Neural crest cell (in vitro differentiated cells): ENCODE data around the gene NYAP2. TPM values are rescaled to one million over a fixed set of nuclear protein-coding genes. Genes with fewer than 3 reads are reported as not detected.

Experiments used
- DNase-seq: peaks from one replicate; pipeline ENCODE4 v3.0.0; 2021; ENCODE audit warnings: low read depth, mixed read lengths, low spot score
- H3K27ac Mint-ChIP-seq: one replicate; pipeline ENCODE4 v1.8.0; 2021; ENCODE audit warnings: mild to moderate bottlenecking, mixed read lengths; ENCODE audit not compliant: unreplicated experiment
- H3K27me3 Mint-ChIP-seq: 2 replicates; pipeline ENCODE4 v1.8.0; 2021; ENCODE audit warnings: low read depth, mild to moderate bottlenecking, mixed read lengths
- H3K36me3 Mint-ChIP-seq: 2 replicates; pipeline ENCODE4 v1.8.0; 2021; ENCODE audit warnings: low read depth, mild to moderate bottlenecking, mixed read lengths
- H3K4me1 Mint-ChIP-seq: 2 replicates; pipeline ENCODE4 v1.8.0; 2021; ENCODE audit warnings: mixed read lengths
- H3K4me3 Mint-ChIP-seq: one replicate; pipeline ENCODE4 v1.8.0; 2021; ENCODE audit warnings: mild to moderate bottlenecking, mixed read lengths
- H3K9me3 Mint-ChIP-seq: 2 replicates; pipeline ENCODE4 v1.8.0; 2021; ENCODE audit warnings: mixed read lengths
- CTCF ChIP-seq: fragments of 200-600 bp; sonication (generic); conservative IDR thresholded peaks from 2 replicates; pipeline ENCODE4 v1.5.0; 2021; ENCODE audit warnings: antibody characterized with exemption, mild to moderate bottlenecking
- total RNA-seq: library from RNA; stranded (reverse); gene quantifications from 2 replicates; pipeline ENCODE4 v1.2.1, GENCODE V29; 2021

Gene NYAP2
- total RNA-seq, 1 donor from 2014 or later = 0.35 TPM

DNA sequence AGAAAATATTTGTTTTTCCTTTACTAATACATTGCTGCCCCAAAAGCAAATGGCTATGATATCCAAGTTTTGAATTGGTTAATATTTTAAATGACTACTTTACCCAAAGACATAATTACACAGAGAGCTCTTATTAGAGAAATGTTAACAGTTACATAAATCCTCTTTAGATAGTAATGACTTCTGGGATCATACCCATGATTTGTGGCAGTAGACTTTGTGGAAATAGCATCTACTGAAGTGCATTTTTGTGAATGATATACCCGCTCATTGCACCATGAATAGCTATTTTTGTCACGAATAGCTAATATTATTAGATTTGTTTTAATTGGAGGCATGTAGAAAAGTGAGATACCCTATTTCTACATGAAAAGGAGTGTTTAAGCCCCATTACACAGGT is 15.8 kb downstream of the NYAP2 start:
- H3K4me3 Mint-ChIP-seq = no peak overlapping the region
- H3K9me3 Mint-ChIP-seq = no peaks in the 10 kb centered on the region
- H3K4me1 Mint-ChIP-seq = no peaks in the 10 kb centered on the region
- no peaks in the 10 kb centered on the region for H3K27me3 Mint-ChIP-seq
- no peak for TF ChIP-seq CTCF
- no peak for DNase-seq
- no peak overlapping the region for H3K27ac Mint-ChIP-seq
- no peaks in the 10 kb centered on the region for H3K36me3 Mint-ChIP-seq

DNA sequence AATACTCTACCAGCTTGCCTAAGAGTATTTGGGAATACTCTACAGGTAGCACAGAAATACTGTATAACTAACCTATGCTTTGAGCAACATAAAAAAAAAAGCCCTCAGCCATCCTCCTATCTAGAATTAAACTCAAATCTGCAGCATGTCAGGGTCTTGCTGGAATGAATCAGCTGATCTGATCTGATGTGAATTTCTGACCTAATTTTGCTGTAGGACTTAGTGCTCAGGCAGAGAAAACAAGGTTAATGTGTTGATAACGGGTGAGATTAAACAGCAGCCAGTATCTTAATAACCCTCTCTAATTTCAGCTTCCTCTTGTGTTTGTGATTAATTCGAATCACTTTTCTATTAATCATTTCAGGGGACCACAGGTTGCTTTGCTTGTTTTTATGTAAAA is 16.3 kb downstream of the NYAP2 start:
- Mint-ChIP-seq H3K4me3 (no peak overlapping the region), H3K27ac (no peak overlapping the region), H3K36me3 (no peaks in the 10 kb centered on the region), H3K9me3 (no peaks in the 10 kb centered on the region), H3K27me3 (no peaks in the 10 kb centered on the region), H3K4me1 (no peaks in the 10 kb centered on the region)
- DNase-seq = no peak
- TF ChIP-seq CTCF = no peak

DNA sequence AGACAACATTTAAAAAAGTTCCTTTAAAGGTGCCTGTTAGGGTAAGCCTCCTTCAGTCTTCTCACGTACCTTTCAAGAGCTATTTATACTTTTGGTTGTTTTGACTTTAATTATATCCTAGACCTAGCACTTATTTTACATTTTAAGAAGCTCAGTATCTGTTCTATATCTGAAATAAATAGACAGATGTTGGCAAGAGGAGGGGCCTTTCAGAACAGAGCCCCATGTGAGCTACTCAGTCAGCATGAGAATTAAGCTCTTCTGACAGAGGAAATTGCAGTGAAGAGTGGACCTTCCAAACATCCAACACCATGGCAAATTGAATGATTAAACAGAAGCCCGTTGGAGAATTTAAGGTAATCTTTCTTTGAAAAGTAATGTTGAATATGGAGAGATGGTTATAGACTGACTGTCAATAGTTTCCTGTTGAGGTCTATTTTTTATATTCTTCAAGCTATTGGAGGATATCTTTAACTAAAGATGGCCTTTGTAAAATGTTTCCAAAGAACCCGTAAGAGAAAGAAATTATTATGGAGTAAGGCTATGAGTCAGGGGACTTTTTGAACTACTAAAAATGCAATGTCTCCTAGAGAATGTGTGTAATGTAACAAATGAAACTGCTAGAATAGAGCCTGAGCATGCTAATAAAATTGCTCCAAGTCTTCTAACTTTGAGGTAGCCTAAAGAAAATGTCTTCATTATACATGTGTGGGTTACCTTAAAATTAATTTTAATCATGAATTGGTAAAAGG is 17.3 kb downstream of the NYAP2 start:
- DNase-seq = no peak
- Mint-ChIP-seq H3K27me3 (no peaks in the 10 kb centered on the region), H3K36me3 (no peaks in the 10 kb centered on the region), H3K4me3 (no peak overlapping the region), H3K4me1 (no peaks in the 10 kb centered on the region), H3K27ac (no peak overlapping the region), H3K9me3 (no peaks in the 10 kb centered on the region)
- no peak for TF ChIP-seq CTCF

- H3K9me3 Mint-ChIP-seq = no peaks in the 10 kb centered on the region
- peaks cover 8% of the 10 kb centered on the region for H3K4me1 Mint-ChIP-seq
- H3K27ac Mint-ChIP-seq = no peak overlapping the region
- no peaks in the 10 kb centered on the region for H3K27me3 Mint-ChIP-seq
- no peak for DNase-seq
- no peaks in the 10 kb centered on the region for H3K36me3 Mint-ChIP-seq
- TF ChIP-seq CTCF = no peak
- H3K4me3 Mint-ChIP-seq = no peak overlapping the region
These were observed 19.5 kb downstream of the NYAP2 start for GRCh38 chr2:225419033-225419432.

DNA sequence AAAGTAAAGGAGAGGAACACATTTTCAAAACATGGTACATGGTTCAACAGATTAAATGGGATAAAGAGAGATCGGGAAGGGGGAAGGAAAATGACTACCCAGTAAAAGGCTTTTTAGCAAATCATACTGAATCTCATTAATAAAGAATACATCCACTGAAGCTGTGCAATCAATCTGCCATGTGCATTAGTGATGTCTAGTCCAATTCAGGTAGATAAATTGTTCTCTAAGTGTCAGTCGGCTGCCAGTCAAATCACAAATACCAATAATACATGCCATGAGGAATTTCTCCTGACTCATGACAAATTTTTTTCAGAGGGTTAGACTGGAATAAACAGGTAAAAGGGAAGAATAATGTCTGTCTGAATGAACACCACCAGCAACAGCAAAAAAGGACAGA is 22.6 kb downstream of the NYAP2 start:
- no peak overlapping the region for H3K27ac Mint-ChIP-seq

More for the DNA sequence above, 22.6 kb downstream of the NYAP2 start:
- TF ChIP-seq CTCF = no peak
- Mint-ChIP-seq H3K36me3 (no peaks in the 10 kb centered on the region), H3K27me3 (no peaks in the 10 kb centered on the region), H3K4me1 (peaks cover 8% of the 10 kb centered on the region), H3K4me3 (no peak overlapping the region), H3K9me3 (no peaks in the 10 kb centered on the region)
- DNase-seq = no peak
